IMR-90 (cell line): ENCODE results near the gene PRKACB. TPM values are rescaled to one million over a fixed set of nuclear protein-coding genes. Genes with fewer than 3 reads are reported as not detected.

Experiments
- ATAC-seq: fragments of 200-7000 bp; cut with Tn5 transposase; 2 replicates; pipeline ENCODE4 v1.9.1; 2020; ENCODE audit warnings: low read depth, mild to moderate bottlenecking, moderate library complexity
- BruUV-seq: library from RNA; stranded (reverse); fragments of 400-500 nt; replicated peaks from 2 replicates; lab custom pipeline; 2021; lab: Mats Ljungman, UMichigan
- CTCF ChIA-PET: fragments of 300-600 bp; formaldehyde crosslinking; extraction: SDS; loops from one replicate; lab custom pipeline; 2021; ENCODE audit warnings: antibody characterized with exemption; lab: Yijun Ruan, JAX
- POLR2A ChIA-PET: fragments of 300-600 bp; sonication (Branson Sonifier 250); formaldehyde crosslinking; loops from one replicate; lab custom pipeline; 2022; ENCODE audit warnings: antibody characterized with exemption; ENCODE audit not compliant: unreplicated experiment; lab: Charles Lee
- DNase-seq: peaks from one replicate; pipeline ENCODE4 v3.0.0; 2013
- H2AFZ ChIP-seq: replicated peaks from 2 replicates; pipeline ENCODE3; 2013; ENCODE audit warnings: low read length, mild to moderate bottlenecking; ENCODE audit not compliant: poor library complexity
- H2AK5ac ChIP-seq: 2 replicates; pipeline ENCODE4 v1.6.1; 2013; ENCODE audit warnings: low read depth, low read length, inconsistent platforms
- H2AK9ac ChIP-seq: replicated peaks from 2 replicates; pipeline ENCODE3; 2013; ENCODE audit warnings: mild to moderate bottlenecking, low read depth, low read length, moderate library complexity; ENCODE audit not compliant: poor library complexity
- H2BK120ac ChIP-seq: 2 replicates; pipeline ENCODE4 v1.6.1; 2013; ENCODE audit warnings: low read depth, low read length, inconsistent platforms
- H2BK15ac ChIP-seq: 3 replicates; pipeline ENCODE4 v1.6.1; 2013; ENCODE audit warnings: low read depth, low read length, inconsistent platforms
- H2BK20ac ChIP-seq: 2 replicates; pipeline ENCODE4 v1.6.1; 2013; ENCODE audit warnings: low read depth, mild to moderate bottlenecking, inconsistent platforms, low read length, moderate library complexity
- H2BK5ac ChIP-seq: 2 replicates; pipeline ENCODE4 v1.6.1; 2013; ENCODE audit warnings: mild to moderate bottlenecking, low read depth, low read length, inconsistent platforms; ENCODE audit not compliant: poor library complexity, severe bottlenecking
- H3K14ac ChIP-seq: replicated peaks from 2 replicates; pipeline ENCODE4 v1.6.1; 2013; ENCODE audit warnings: low read depth, low read length, inconsistent platforms
- H3K18ac ChIP-seq: 2 replicates; pipeline ENCODE4 v1.6.1; 2013; ENCODE audit warnings: low read depth, low read length, control low read depth
- H3K23ac ChIP-seq: 2 replicates; pipeline ENCODE4 v1.6.1; 2013; ENCODE audit warnings: low read depth, low read length, inconsistent platforms
- H3K27ac ChIP-seq: 2 replicates; pipeline ENCODE4 v1.5.1; 2013; ENCODE audit warnings: mild to moderate bottlenecking, control low read depth, low read length; ENCODE audit not compliant: insufficient read depth
- H3K27me3 ChIP-seq: 2 replicates; pipeline ENCODE4 v1.6.1; 2013; ENCODE audit warnings: low read length; ENCODE audit not compliant: control insufficient read depth, insufficient read depth
- H3K36me3 ChIP-seq: 2 replicates; pipeline ENCODE4 v1.6.1; 2013; ENCODE audit warnings: low read length, mixed read lengths; ENCODE audit not compliant: control insufficient read depth, insufficient read depth
- H3K4ac ChIP-seq: 2 replicates; pipeline ENCODE4 v1.6.1; 2013; ENCODE audit warnings: low read depth, low read length, inconsistent platforms
- H3K4me1 ChIP-seq: 2 replicates; pipeline ENCODE4 v1.6.1; 2013; ENCODE audit warnings: low read length, mixed read lengths; ENCODE audit not compliant: control insufficient read depth, insufficient read depth
- H3K4me2 ChIP-seq: 2 replicates; pipeline ENCODE4 v1.6.1; 2013; ENCODE audit warnings: low read depth, mild to moderate bottlenecking, control low read depth, low read length, moderate library complexity
- H3K4me3 ChIP-seq: 2 replicates; pipeline ENCODE4 v1.5.1; 2013; ENCODE audit warnings: low read depth, mild to moderate bottlenecking, control low read depth, low read length, moderate library complexity; ENCODE audit not compliant: insufficient read depth
- H3K56ac ChIP-seq: 2 replicates; pipeline ENCODE4 v1.6.1; 2013; ENCODE audit warnings: low read length, inconsistent platforms; ENCODE audit not compliant: insufficient read depth; ENCODE audit errors: extremely low read depth
- H3K79me1 ChIP-seq, 2 experiments: 2 replicates each; pipeline ENCODE4 v1.6.1; 2013; ENCODE audit warnings: low read length in 2 of 2, inconsistent platforms in 1 of 2, low read depth in 1 of 2
- H3K9ac ChIP-seq: 2 replicates; pipeline ENCODE4 v1.6.1; 2013; ENCODE audit warnings: low read depth, low read length, control low read depth
- H3K9me1 ChIP-seq: 2 replicates; pipeline ENCODE4 v1.6.1; 2013; ENCODE audit warnings: low read length, inconsistent platforms; ENCODE audit not compliant: insufficient read depth
- H3K9me3 ChIP-seq: 2 replicates; pipeline ENCODE4 v1.6.1; 2013; ENCODE audit warnings: low read length; ENCODE audit not compliant: control insufficient read depth, insufficient read depth
- H4K20me1 ChIP-seq: 2 replicates; pipeline ENCODE4 v1.6.1; 2013; ENCODE audit warnings: low read length, inconsistent platforms; ENCODE audit not compliant: insufficient read depth
- H4K5ac ChIP-seq: 2 replicates; pipeline ENCODE4 v1.6.1; 2013; ENCODE audit warnings: mild to moderate bottlenecking, low read depth, low read length, control low read depth
- H4K8ac ChIP-seq, 2 experiments: 2 replicates each; pipeline ENCODE4 v1.6.1; 2013; ENCODE audit warnings: low read depth in 2 of 2, low read length in 2 of 2, control low read depth in 1 of 2, inconsistent platforms in 1 of 2
- H4K91ac ChIP-seq: 2 replicates; pipeline ENCODE4 v1.6.1; 2013; ENCODE audit warnings: low read depth, low read length, inconsistent platforms; ENCODE audit not compliant: insufficient read depth
- CHD1 ChIP-seq: IDR thresholded peaks from 2 replicates; pipeline ENCODE4 v1.6.1; 2012; ENCODE audit warnings: low read depth, low read length, improper control_type of control experiment
- FOS ChIP-seq: fragments of 150-350 bp; IDR thresholded peaks from 2 replicates; pipeline ENCODE4 v1.6.1; 2016; ENCODE audit warnings: low read depth, low read length
- MXI1 ChIP-seq: IDR thresholded peaks from 2 replicates; pipeline ENCODE4 v1.6.1; 2012; ENCODE audit warnings: low read depth, mild to moderate bottlenecking, low read length, moderate library complexity, borderline replicate concordance
- NFE2L2 ChIP-seq: fragments of 150-350 bp; IDR thresholded peaks from 2 replicates; pipeline ENCODE4 v1.6.1; 2016; ENCODE audit warnings: low read depth, mild to moderate bottlenecking, low read length
- POLR2A ChIP-seq: IDR thresholded peaks from 2 replicates; pipeline ENCODE4 v1.6.1; 2012; ENCODE audit warnings: mild to moderate bottlenecking, low read depth, low read length
- RAD21 ChIP-seq: IDR thresholded peaks from 2 replicates; pipeline ENCODE4 v1.6.1; 2012; ENCODE audit warnings: low read length, improper control_type of control experiment
- RFX5 ChIP-seq: IDR thresholded peaks from 2 replicates; pipeline ENCODE4 v1.8.0; 2012; ENCODE audit warnings: low read depth, mild to moderate bottlenecking, low read length, moderate library complexity
- SMC3 ChIP-seq: fragments of 150-350 bp; IDR thresholded peaks from 2 replicates; pipeline ENCODE4 v1.6.1; 2016; ENCODE audit warnings: low read depth, mild to moderate bottlenecking, antibody characterized with exemption, low read length, moderate library complexity
- WGBS, 2 experiments: methylation state at CpG; one replicate each; pipeline versions ENCODE4 v1.1.5 to v1.1.7; 2013; ENCODE audit warnings: missing lambda C conversion rate in 2 of 2; ENCODE audit not compliant: insufficient read length in 1 of 2; ENCODE audit errors: extremely low coverage in 2 of 2; 5-methylcytosine and 5-hydroxymethylcytosine counted together
- dilution Hi-C: fragments of 300-500 bp; cut with HindIII; formaldehyde crosslinking; loops from one replicate; pipeline ENCODE4 v1.14.3; 2018; ENCODE audit warnings: low sequenced_read_pairs; ENCODE audit not compliant: unreplicated experiment
- in situ Hi-C: fragments of 300-500 bp; cut with MboI; formaldehyde crosslinking; loops from 3 replicates; pipeline ENCODE4 v1.14.3; 2019; ENCODE audit warnings: low sequenced_read_pairs, inconsistent platforms, mixed read lengths
- intact Hi-C: fragments of 100-400 bp; cut with micrococcal nuclease; formaldehyde crosslinking; loops from 2 replicates; pipeline ENCODE4 v1.10.0; 2022
- polyA plus RNA-seq, 3 experiments: library from polyadenylated mRNA; depleted of rRNA; stranded (reverse); fragments of >200 nt; gene quantifications; 2 replicates each; pipeline ENCODE4 v1.2.3, GENCODE V29; 2012; ENCODE audit warnings: low replicate concordance in 1 of 3
- total RNA-seq: library from RNA; depleted of rRNA; stranded (reverse); fragments of >200 nt; gene quantifications from 2 replicates; pipeline ENCODE4 v1.2.3, GENCODE V29; 2012
- TF ChIP-seq, protein P1 (sequence below): fragments of 150-350 bp; IDR thresholded peaks from 2 replicates; pipeline ENCODE4 v1.6.1; 2017; ENCODE audit warnings: mild to moderate bottlenecking, antibody characterized with exemption, low read length, low read depth
- TF ChIP-seq, protein P2 (sequence below): conservative IDR thresholded peaks from 2 replicates; pipeline ENCODE4 v1.5.1; 2012; ENCODE audit warnings: mild to moderate bottlenecking, low read depth, low read length, improper control_type of control experiment

Gene PRKACB
- total and polyA plus RNA-seq, 2 of the 4 experiments (the other 2 are of a cell fraction): 8.2 to 8.3 TPM

DNA sequence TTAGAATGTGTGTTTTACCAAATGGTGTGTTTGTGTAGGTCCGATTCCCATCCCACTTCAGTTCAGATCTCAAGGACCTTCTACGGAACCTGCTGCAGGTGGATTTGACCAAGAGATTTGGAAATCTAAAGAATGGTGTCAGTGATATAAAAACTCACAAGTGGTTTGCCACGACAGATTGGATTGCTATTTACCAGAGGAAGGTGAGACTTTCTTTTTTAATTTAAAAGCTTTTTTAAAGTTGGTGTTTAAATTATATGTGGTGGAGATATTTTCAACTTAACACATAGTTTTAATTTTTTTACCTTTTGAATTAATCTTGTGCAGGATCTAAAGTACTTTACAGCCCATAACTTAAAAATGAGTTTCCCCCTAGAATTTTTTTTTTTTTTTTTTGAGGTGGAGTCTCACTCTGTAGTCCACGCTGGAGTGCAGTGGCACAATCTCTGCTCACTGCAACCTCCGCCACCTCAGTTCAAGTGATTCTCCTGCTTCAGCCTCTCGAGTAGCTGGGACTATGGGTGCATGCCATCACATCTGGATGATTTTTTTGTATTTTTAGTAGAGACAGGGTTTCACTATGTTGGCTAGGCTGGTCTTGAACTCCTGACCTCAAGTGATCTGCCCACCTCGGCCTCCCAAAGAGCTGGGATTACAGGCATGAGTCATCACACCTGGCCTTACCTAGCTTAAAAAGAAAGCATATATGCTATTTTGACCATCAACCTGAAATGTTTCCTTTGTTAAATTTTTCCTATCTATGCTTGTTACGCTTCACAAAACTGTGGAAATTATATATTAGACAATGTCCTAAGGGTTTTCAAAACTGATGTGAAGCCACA lies 70.3 kb downstream of the PRKACB start:
- CTCF ChIA-PET: no interaction called here
- ATAC-seq: no peak

More for the DNA sequence above, 70.3 kb downstream of the PRKACB start:
- no peak overlapping the region for H3K56ac ChIP-seq
- no TSS peak for BruUV-seq
- no peak overlapping the region for H4K5ac ChIP-seq
- intact Hi-C loops: loop anchor here (5.0 to 10.0 kb wide), 3 partner anchors 37 to 520 kb away; no protein-coding TSS in a partner anchor
- no peak overlapping the region for H2BK15ac ChIP-seq
- no peak overlapping the region for H4K8ac ChIP-seq
- H3K9me1 ChIP-seq: no peaks in the 10 kb centered on the region
- H3K18ac ChIP-seq: no peak overlapping the region
- no peak overlapping the region for H3K27ac ChIP-seq
- H2AK9ac ChIP-seq: no peak overlapping the region
- H4K91ac ChIP-seq: no peak overlapping the region
- TF ChIP-seq NFE2L2: no peak
- TF ChIP-seq, protein P1, sequence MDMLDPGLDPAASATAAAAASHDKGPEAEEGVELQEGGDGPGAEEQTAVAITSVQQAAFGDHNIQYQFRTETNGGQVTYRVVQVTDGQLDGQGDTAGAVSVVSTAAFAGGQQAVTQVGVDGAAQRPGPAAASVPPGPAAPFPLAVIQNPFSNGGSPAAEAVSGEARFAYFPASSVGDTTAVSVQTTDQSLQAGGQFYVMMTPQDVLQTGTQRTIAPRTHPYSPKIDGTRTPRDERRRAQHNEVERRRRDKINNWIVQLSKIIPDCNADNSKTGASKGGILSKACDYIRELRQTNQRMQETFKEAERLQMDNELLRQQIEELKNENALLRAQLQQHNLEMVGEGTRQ: no peak
- no peak for TF ChIP-seq CHD1
- no peak for TF ChIP-seq SMC3
- TF ChIP-seq RAD21: no peak
- no peak for TF ChIP-seq POLR2A
- TF ChIP-seq, protein P2, sequence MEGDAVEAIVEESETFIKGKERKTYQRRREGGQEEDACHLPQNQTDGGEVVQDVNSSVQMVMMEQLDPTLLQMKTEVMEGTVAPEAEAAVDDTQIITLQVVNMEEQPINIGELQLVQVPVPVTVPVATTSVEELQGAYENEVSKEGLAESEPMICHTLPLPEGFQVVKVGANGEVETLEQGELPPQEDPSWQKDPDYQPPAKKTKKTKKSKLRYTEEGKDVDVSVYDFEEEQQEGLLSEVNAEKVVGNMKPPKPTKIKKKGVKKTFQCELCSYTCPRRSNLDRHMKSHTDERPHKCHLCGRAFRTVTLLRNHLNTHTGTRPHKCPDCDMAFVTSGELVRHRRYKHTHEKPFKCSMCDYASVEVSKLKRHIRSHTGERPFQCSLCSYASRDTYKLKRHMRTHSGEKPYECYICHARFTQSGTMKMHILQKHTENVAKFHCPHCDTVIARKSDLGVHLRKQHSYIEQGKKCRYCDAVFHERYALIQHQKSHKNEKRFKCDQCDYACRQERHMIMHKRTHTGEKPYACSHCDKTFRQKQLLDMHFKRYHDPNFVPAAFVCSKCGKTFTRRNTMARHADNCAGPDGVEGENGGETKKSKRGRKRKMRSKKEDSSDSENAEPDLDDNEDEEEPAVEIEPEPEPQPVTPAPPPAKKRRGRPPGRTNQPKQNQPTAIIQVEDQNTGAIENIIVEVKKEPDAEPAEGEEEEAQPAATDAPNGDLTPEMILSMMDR: no peak
- TF ChIP-seq FOS: no peak
- TF ChIP-seq MXI1: no peak
- no peak for TF ChIP-seq RFX5
- no peak overlapping the region for H2AFZ ChIP-seq
- H2BK120ac ChIP-seq: no peak overlapping the region
- no CpG with 5 or more reads among the region's 8 CpGs for WGBS, 2 experiments
- POLR2A ChIA-PET: no interaction called here
- no peak overlapping the region for H3K9ac ChIP-seq
- dilution Hi-C loops: no loop called here
- H3K79me1 ChIP-seq: no peaks in the 10 kb centered on the region
- no peaks in the 10 kb centered on the region for H4K20me1 ChIP-seq
- H3K14ac ChIP-seq: no peak overlapping the region
- no peak overlapping the region for H3K23ac ChIP-seq
- in situ Hi-C loops: no loop called here
- DNase-seq: no peak
- H2AK5ac ChIP-seq: no peak overlapping the region
- H3K36me3 ChIP-seq: peaks cover 1% of the 10 kb centered on the region; the same call in 1 of the 2 replicates
- H3K4ac ChIP-seq: no peak overlapping the region
- H3K4me1 ChIP-seq: no peaks in the 10 kb centered on the region
- H2BK20ac ChIP-seq: no peak overlapping the region
- H3K9me3 ChIP-seq: no peaks in the 10 kb centered on the region
- H3K4me3 ChIP-seq: no peak overlapping the region
- no peak overlapping the region for H3K4me2 ChIP-seq
- H2BK5ac ChIP-seq: no peak overlapping the region
- H3K27me3 ChIP-seq: no peaks in the 10 kb centered on the region
